Retina (tissue), 1 donor: ENCODE data around the gene NCAM2.
"Not testable (repeated sequence)": the region's sequence is repeated elsewhere in the genome, so short reads cannot be mapped to it uniquely, and the experiment has no call there.

ENCODE experiments used
- DNase-seq: peaks from one replicate; pipeline ENCODE4 v3.0.0-alpha.2; 2016

NCAM2 gene

DNA sequence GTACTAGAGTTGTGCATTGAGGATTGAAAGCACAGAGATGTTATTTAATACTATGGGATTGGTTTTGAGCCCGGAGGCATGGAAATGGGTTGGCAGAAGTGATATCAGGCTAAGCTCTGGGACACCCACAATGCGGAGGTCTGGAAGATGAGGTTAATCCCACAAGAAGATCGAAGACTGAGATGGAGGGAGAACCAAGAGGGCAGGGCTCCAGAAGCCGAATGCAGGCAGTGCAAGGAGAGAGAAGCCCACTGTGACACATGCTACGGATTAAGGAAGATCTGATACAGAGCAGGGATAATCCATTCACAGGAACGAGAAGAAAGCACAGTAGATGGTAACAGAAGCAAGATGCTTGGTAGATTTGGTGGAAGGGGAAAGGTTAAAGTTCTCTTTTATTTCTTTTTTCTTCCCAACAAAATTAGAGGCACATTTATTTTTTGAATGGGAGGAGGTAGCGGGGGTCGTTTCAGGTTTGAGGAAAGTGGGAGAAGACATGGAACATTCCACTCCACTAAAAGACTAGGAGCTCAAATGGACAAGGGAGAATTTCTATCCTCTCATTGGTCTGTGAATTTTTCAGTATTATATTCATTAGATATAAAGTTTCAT is 113.2 kb downstream of the NCAM2 start:
- DNase-seq: no peak

DNA sequence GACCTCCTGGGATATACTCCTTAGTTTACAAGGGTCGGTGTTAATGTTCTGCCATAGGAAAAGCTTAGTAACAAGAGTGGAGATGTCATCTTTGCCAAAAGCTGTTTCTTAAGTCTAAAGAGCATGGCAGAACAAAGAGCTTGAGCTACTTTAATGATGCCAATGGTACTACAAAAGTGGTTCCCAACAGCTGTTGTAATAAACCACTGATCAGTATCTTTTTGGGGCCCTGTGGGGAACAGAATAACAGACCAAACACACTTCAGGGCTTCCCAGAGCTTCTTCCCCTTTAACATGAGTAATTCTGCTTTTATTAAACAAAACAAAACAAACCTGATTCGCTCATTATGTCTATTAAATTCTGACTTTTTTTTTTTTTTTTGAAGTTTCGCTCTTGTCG is 116.3 kb downstream of the NCAM2 start:
- no peak for DNase-seq

DNA sequence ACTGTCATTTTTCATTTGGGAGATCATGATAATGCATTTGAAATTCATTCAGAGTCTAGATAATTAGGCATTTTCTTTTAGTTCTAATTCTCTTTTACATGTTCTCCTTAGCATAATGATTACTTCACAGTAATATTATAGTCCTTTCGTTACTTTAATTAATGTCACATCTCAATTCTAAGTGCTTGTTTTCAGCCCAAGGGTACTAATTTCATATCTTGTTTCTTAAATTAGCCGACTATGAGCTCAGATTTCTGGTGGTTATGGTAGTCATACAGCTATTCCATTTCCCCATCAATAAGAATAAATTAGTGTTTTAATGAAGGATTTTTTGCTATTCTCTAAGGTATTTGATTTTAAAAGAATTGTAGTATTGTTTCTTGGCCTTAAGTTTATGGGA is 120.9 kb downstream of the NCAM2 start:
- DNase-seq: no peak

DNA sequence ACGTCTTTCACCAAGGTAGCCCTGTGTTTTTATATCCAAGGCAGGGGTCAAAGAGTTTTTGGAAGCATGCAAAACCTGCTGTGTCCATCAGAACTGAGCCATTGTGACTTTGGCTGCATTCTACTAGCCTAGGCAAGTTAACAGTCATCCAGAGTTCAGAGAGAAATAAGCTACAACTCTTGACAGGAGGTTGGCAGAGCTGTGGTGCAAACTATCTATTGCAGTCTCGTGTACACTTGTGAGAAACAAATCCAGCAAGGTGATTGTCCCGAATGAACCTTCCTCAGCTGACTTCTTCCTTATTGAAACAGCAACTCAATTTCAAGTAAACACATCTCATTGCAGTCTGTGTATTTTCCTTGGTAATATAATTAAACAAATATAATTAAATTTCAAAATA is 124.5 kb downstream of the NCAM2 start:
- DNase-seq: no peak

DNA sequence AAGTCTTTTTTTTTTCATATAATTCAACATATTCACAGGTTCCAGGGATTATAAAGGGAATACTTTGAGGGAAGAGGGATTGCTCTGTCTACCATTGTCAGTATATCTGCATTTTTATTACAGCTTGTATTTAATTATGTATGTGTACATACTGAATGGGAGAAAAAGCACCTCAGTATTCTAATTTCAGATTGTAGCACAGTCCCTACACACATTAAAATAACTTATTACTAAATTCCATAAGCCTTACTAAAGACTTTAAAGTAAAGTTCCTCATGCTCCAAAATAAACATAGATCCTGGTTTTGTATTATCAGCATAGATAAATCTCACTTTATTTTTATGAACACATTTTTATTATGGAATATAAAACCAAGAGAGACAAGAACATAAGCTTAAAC is 134.2 kb downstream of the NCAM2 start:
- DNase-seq: no peak

DNA sequence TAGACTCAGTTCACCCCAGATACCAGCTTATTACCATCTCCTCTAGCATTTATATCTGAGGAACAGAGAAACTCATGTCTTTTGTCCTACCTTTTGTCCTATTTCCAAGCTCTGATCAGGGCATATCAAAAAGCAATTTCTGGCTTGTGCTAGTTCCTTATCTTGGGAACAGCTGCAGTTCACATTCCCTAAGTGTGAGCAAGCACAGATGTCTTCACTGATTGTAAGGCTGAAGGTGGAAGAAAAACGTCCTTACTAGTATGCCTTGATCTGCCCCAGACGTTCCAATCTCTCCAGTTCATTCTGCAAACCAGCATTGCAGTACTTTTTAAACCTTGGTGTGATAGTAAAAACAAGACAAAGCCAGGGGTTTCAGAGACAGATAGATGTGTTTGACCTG is 139.8 kb downstream of the NCAM2 start:
- no peak for DNase-seq

DNA sequence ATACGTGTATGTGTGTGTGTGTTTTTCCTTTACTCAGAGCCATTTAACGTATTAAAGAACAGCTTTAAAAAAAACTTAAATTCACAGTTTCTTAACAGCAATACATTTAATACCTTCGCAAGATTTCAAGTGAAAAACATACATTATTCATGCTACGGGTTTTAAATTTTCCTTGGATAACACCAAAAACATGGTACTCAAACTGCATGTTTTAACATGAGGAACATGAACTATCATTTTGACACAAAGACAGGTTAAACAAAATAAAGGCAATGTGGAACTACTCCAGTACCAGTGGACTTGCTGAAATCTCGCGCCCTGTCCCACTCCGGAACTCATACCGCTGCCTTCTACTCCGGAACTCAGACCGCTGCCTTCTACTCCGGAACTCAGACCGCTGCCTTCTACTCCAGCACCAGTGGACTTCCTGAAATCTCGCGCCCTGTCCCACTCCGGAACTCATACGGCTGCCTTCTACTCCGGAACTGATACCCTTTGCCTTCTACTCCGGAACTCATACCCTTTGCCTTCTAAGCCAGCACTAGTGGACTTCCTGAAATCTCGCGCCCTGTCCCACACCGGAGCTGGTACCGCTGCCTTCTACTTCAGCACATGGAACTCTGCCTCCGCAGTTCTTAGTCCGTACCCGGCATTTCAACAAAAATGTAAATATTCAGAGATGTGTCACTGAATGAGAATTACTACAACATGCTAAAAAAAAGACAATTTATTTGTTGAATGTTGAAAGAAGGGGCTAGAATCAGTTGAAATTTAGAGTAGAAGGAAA is 148.6 kb downstream of the NCAM2 start:
- no peak for DNase-seq

DNA sequence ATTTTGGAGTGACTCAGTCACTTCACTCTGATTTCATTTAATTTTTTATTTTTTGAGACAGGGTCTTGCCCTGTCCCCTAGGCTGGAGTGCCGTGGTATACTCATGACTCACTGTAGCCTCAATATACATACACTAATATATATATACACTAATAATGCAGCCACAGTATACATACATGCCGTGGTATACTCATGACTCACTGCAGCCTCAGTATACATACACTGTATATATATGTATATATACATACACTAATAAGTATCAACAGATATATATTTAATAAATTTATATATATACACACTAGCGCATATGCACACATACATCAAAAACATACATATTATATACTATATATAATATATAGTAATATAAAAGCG is 149.2 kb downstream of the NCAM2 start:
- DNase-seq: no peak

DNA sequence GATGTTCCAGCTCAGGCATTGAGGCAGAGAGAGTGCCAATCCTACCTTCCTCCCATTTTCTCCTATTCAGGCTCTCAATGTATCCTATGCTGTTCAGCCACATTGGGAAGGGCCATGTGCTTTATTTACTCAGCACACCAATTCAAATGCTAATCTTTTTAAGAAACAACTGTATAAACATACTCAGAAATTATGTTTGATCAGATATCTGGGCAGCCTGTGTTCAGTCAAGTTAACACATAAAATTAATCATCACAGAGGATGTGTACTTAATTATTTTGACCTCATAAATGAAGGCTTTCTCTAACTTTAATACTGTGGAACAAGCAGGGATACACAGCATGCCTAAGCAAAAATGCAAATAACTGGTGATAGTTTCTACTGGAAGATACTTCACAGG is 149.8 kb downstream of the NCAM2 start:
- no peak for DNase-seq

DNA sequence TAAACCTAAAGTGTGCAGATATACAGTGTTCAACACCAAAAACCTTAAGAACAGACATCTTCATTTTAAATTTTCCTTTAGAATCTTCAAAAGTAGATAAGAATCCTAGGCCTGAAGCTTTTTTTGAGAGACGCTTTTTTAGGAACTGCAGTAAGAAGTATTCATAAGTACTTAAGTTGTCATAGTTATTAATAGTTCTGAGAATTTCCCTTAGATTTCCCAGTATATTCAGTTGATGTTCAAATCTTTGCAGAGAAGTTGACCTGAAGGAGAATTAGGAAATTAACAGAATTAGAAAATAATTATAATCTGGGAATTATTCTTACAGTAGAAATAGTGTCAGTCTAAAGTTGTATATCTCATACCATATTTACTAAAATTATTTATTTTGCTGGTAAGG is 150.3 kb downstream of the NCAM2 start:
- no peak for DNase-seq

DNA sequence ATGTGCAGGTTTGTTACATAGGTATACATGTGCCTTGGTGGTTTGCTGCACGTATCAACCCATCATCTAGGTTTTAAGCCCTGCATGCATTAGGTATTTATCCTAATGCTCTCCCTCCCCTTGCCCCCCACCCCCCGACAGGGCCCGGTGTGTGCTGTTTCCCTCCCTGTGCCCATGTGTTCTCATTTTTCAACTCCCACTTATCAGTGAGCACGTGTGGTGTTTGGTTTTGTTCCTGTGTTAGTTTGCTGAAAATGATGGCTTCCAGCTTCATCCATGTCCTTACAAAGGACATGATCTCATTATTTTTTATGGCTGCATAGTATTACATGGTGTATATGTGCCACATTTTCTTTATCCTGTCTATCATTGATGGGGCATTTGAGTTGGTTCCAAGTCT is 151.2 kb downstream of the NCAM2 start:
- not testable (repeated sequence) for DNase-seq

DNA sequence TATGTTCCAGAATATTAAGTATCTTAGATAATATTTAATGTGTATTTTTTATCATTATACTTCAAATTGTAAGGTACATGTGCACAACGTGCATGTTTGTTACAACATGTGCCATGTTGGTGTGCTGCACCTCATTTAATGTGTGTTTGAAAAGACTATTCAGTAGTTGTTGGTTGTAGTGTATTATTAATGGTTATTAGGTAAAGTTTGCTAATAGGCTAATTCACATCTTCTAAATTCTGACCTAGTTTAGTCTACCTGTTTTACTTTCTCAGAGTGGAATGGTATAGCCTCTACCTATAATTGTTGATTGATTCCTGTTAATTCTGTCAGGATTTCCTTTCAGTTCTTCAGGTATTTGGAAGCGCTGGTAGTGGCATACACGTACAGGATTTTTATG is 153.0 kb downstream of the NCAM2 start:
- DNase-seq: no peak

DNA sequence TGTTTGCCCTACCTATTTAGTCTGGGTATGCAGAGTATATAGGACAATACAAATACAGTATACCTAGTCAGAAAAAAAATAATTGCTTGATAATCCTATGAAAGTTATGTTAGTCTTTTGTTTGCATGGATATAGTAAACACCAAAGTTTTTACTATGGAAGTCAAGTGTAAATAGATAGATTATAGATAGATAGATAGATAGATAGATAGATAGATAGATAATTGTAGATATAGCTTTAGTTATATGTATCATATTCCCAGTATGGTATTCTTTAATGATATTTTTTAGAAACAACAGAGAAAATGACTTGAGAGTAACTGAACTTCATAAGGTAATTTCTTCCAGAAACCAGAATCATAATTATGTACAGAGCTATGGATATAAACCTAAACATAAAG is 158.2 kb downstream of the NCAM2 start:
- DNase-seq: no peak

DNA sequence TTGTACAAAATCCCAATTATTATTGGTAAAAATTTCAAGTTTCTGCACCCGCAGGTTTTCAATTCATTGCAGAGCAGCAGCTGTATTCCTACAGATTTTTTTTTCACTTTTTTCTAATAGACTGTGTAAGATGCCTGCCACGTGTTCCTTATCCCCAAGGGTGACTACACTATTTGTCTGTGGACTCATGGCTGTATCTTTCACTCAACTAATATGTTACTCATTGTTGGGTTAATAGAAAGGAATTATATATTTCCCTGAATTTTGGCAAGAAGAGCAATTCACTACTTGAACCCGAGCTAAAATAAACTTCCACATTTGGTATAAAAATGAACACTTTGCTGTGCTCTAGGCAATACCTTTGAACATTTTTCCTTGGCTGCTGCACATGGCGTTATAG is 158.7 kb downstream of the NCAM2 start:
- no peak for DNase-seq

DNA sequence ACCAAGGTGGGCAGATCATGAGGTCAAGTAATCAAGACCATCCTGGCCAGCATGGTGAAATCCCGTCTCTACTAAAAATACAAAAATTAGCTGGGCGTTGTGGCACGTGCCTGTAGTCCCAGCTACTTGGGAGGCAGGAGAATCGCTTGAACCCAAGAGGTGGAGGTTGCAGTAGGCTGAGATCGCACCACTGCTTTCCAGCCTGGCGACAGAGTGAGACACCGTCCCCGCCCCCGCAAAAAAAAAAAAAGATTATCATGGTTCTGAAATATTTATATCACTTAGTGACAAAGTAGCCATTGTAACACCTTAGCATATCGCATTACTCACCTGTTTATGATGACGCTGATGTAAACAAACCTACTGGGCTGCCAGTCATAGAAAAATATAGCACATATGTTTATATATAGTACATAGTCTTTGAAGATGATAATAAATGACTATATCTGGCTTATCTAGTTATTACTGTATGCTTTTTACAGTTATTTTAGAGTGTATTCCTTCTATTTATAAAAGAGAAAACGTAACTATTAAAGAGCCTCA is 160.2 kb downstream of the NCAM2 start:
- DNase-seq: no peak

DNA sequence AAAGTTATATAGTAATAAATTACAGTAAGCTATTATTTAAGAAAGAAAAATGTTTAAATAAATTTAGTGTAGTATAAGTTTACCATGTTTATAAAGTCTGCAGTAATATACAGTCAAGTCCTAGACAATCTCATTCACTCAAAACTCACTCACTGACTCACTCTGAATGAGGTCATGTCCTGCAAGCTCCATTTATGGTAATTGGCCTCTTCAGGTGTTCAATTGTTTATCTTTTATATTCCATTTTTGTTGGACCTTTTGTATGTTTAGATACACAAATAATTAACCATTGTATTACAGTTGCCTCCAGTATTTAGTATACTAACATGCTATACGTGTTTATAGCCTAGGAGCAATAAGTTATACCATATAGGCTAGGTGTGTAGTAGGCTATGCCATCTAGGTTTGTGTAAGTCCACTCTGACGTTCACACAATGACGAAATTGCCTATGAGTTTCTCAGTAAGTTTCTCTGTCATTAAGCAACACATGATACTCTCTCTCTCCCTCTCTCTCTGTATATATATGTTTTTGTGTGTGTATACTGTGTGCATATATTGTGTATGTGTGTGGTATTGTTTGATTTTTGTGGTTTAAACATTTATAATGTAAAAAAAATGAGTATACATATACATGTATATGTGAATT is 161.2 kb downstream of the NCAM2 start:
- no peak for DNase-seq

DNA sequence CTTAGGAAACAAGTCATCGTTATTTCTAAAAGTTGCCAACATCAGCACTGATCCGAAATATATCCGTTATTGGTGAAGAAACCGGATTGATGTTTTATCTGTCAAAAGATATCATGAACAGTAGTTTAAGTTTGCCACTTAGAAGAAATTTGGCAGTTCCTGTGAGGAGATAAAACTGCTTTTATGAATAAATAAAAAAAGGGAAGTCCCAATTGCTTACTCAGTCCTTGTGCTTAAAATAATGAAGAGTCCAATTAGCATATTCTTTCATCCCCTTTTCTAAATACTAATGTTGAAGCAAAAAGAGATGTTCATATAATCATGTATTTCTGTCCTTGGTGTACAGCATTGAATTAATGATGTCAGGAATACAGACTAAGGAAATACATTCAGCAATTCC is 164.6 kb downstream of the NCAM2 start:
- no peak for DNase-seq

DNA sequence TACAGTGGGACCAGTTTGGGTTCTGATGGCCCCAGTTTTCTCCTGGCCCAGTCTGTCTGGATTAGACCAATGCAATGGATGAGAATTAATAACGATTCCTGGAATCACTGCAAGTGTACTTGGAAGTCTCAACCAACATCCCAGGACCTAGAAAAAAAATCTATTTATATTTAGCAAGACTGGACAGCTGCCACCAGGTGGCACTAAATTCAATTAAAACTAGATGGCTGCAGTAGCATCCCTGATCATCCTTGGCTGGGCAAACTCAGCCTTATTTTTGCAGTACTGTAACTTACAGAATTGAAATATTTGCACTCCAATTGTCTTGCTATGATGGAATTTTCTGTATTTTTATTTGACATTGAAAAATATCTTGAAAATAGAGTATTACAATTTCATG is 165.7 kb downstream of the NCAM2 start:
- DNase-seq: peak; percentile 33

DNA sequence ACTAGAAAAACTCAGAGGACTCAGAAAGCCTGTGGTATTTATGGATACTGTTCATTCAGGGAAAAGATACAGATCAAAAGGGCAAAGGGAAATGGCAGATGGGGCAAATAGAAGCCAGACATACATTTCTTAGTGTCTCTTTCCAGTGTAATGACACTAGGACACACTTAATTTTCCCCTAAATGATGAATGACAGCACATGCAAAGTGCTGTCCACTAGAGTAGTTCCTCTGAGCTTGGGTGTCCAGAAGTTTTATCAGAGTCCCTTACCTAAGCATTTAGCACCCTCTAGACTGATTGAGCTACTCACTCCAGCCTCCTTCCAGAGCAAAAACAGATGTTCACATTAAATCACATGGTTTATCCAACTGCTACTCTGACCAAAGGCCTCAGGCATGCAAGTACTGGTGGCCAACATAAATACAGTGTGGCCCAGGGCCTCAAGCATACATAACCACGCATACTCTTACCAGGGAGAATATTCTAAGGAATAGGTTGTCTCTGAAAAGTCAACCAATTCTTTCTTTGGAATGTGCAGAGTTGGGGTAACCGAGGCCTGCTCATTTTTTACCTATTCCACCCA is 166.9 kb downstream of the NCAM2 start:
- DNase-seq: no peak

DNA sequence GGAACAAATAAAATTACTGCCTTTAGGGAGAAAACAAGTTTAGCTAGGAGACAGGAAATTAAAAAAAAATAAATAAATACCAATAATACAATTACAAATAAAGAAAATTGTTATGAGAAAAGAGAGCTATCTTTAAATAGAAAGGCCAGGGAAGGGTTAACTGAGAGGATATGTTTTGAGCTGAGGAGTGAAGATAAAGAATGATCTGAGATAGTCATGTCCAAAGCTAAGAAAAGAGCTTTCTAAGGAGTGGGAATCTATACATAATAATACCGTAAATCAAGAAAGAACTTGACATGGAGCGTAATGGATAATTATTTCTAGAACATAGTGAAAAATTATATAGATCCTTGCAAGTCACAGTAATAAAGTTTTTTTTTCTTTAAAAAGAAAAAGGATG is 176.5 kb downstream of the NCAM2 start:
- no peak for DNase-seq

DNA sequence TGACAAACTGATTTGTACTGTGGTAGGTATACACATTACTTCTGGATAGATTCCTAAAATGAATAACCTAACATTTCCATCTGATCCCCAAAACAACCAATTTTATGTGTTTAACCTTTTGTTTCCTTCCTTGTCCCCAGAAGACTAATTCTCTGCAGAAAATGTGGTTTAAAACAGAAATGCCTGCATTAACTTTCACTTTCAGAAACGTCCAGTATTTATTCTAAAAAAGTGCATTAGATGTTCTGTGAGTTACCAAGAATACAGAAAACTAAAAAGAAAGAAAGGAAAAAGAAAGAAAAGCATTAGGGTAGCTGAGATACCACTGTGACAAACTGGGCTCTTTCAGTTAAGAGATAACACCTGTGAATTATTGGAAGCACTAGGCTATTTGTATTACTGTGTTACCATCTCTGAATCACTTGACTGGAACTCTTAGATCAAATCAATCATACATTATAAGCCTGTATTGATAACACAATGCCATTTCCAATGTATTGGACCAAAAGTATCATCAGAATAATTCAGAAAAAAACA is 177.7 kb downstream of the NCAM2 start:
- no peak for DNase-seq

DNA sequence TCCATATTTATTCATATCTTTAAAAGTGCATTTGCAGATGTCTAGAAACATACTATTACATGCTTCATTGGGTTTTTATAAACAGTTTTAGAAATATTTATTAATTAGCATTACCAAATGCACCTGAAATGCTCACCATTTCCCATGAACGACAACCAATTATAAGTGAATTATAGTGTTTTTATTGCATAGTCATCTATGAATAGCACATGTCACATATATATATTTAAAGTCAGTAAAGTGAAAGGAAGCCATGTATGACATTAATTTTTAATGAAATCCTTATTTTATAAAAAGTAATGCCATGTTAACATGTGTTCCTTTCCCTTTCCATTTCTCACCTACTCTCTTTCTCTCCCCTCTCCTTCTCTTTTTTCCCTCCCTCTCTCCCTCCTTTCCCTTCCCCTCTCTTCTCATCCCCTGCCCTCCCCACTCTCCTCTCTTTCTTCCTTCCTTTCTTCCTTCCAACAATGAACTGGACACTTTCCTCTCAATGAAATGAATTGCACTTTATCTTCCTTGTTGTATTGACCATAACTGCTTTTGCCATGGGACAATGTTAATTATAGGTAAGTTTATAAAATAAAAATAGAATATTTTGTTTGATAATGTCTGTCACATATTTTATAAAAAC is 179.3 kb downstream of the NCAM2 start:
- DNase-seq: no peak
